ENCODE data around the gene GORASP1.
A peak's percentile ranks its signal among the peaks of the same experiment; 100 is the strongest.

Gene GORASP1

DNA sequence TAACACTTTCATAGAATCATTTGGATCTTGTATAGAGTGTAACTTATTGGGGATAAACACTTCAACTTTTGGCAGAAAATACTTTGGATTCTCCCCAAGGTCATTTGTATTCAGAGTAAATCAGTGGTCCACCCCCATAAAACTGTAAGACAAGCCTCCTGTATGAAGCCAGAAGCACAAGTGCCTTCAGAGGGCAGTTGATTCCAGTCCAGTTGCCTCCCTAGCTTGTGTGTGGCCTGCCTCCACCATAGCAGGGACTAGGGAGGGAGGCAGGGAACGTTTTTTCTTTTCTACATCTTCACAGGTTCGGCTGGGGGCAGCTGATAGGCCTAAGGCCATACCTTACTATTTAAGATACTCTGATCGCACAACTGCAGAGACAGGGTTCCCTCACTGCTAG is 11.6 kb downstream of the GORASP1 start:
- Histone ChIP-seq H3K23ac (ENCODE audit: low read length in 2 of 2) (no peak overlapping the region), H4K91ac (ENCODE audit: low read length) (no peak overlapping the region), H3K9me3 (ENCODE audit: control insufficient read depth, low read length) (no peaks in the 10 kb centered on the region), H3K14ac (ENCODE audit: low read length in 2 of 2) (no peak overlapping the region), H3K9ac (ENCODE audit: low read length) (no peak overlapping the region), H2AFZ (ENCODE audit: low read depth, low read length) (no peak overlapping the region), H3K27ac (ENCODE audit: low read length, poor library complexity, severe bottlenecking) (no peak overlapping the region), H2AK5ac (ENCODE audit: low read length, severe bottlenecking) (no peak overlapping the region), H2BK15ac (ENCODE audit: low read depth, poor library complexity, severe bottlenecking) (no peak overlapping the region), H2BK5ac (ENCODE audit: low read depth, low read length, poor library complexity, severe bottlenecking) (no peak overlapping the region), H3K4me1 (ENCODE audit: control insufficient read depth, insufficient read depth, low read depth, low read length) (no peaks in the 10 kb centered on the region), H2BK12ac (ENCODE audit: low read length in 2 of 2) (no peak overlapping the region), H3K18ac (ENCODE audit: low read depth in 1 of 2, low read length in 2 of 2) (no peak overlapping the region), H3K4ac (ENCODE audit: low read depth in 1 of 2, low read length in 2 of 2) (no peak overlapping the region), H4K8ac (ENCODE audit: low read length) (no peak overlapping the region), H3K79me1 (replicated peaks; ENCODE audit: low read length, poor library complexity, severe bottlenecking) (peaks cover 30% of the 10 kb centered on the region), H2BK120ac (ENCODE audit: low read depth, low read length) (no peak overlapping the region), H3K4me2 (ENCODE audit: low read length, poor library complexity, severe bottlenecking) (no peak overlapping the region), H3K4me3 (ENCODE audit: insufficient read depth in 1 of 2, low read depth in 1 of 2, low read length in 2 of 2) (no peak overlapping the region), H3K27me3 (ENCODE audit: control insufficient read depth in 1 of 2, insufficient read depth in 1 of 2, low read length in 2 of 2) (no peaks in the 10 kb centered on the region), H3K36me3 (ENCODE audit: control insufficient read depth in 1 of 2, insufficient read depth in 2 of 2, low read depth in 1 of 2, low read length in 2 of 2) (peaks cover 53 to 100% of the 10 kb centered on the region in 2 experiments)
- no peak for DNase-seq
- 89% methylated on average over 3 of the region's 3 CpGs for WGBS

GRCh38 chr3:39094851-39095677 is 12.4 kb downstream of the GORASP1 start:
- H4K8ac ChIP-seq (ENCODE audit: low read length): no peak overlapping the region
- peaks cover 46 to 100% of the 10 kb centered on the region in 2 experiments for H3K36me3 ChIP-seq (ENCODE audit: control insufficient read depth in 1 of 2, insufficient read depth in 2 of 2, low read depth in 1 of 2, low read length in 2 of 2)
- H3K4me2 ChIP-seq (ENCODE audit: low read length, poor library complexity, severe bottlenecking): no peak overlapping the region
- no peak overlapping the region for H2AK5ac ChIP-seq (ENCODE audit: low read length, severe bottlenecking)
- no peak overlapping the region for H4K91ac ChIP-seq (ENCODE audit: low read length)
- H3K9me3 ChIP-seq (ENCODE audit: control insufficient read depth, low read length): no peaks in the 10 kb centered on the region
- H3K4me3 ChIP-seq (ENCODE audit: insufficient read depth in 1 of 2, low read depth in 1 of 2, low read length in 2 of 2): no peak overlapping the region
- no peak overlapping the region for H2BK15ac ChIP-seq (ENCODE audit: low read depth, poor library complexity, severe bottlenecking)
- WGBS: 96% methylated on average over 4 of the region's 7 CpGs
- no peak overlapping the region for H3K27ac ChIP-seq (ENCODE audit: low read length, poor library complexity, severe bottlenecking)
- no peak overlapping the region for H2BK12ac ChIP-seq (ENCODE audit: low read length in 2 of 2)
- no peak overlapping the region for H3K18ac ChIP-seq (ENCODE audit: low read depth in 1 of 2, low read length in 2 of 2)
- no peak overlapping the region for H3K14ac ChIP-seq (ENCODE audit: low read length in 2 of 2)
- H2BK120ac ChIP-seq (ENCODE audit: low read depth, low read length): no peak overlapping the region
- no peak overlapping the region for H3K23ac ChIP-seq (ENCODE audit: low read length in 2 of 2)
- H3K27me3 ChIP-seq (ENCODE audit: control insufficient read depth in 1 of 2, insufficient read depth in 1 of 2, low read length in 2 of 2): no peaks in the 10 kb centered on the region
- H2AFZ ChIP-seq (ENCODE audit: low read depth, low read length): no peak overlapping the region
- DNase-seq: no peak
- H3K4me1 ChIP-seq (ENCODE audit: control insufficient read depth, insufficient read depth, low read depth, low read length): no peaks in the 10 kb centered on the region
- H3K79me1 ChIP-seq (replicated peaks; ENCODE audit: low read length, poor library complexity, severe bottlenecking): peaks cover 23% of the 10 kb centered on the region
- no peak overlapping the region for H3K9ac ChIP-seq (ENCODE audit: low read length)
- H3K4ac ChIP-seq (ENCODE audit: low read depth in 1 of 2, low read length in 2 of 2): no peak overlapping the region
- no peak overlapping the region for H2BK5ac ChIP-seq (ENCODE audit: low read depth, low read length, poor library complexity, severe bottlenecking)

DNA sequence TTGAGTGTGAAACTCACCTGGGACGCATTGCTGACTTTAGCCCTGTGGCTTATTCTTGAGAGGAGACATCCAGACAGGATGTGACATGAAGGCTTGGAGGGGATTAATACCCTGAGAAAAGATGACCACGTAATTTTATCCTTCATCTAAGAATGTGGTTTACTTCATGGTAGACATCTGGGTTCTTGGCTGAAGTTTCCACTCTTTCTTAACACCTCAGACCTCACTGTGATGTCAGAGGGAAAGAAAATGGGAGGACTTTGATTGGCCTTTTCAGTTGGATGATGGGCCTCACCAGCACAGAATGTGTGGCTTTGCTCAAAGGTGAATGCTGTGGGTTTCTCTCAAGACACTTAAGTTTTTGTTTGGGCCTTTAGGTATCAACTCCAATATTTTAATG is 16.5 kb downstream of the GORASP1 start:
- Histone ChIP-seq H2BK5ac (ENCODE audit: low read depth, low read length, poor library complexity, severe bottlenecking) (no peak overlapping the region), H2AK5ac (ENCODE audit: low read length, severe bottlenecking) (no peak overlapping the region), H4K8ac (ENCODE audit: low read length) (no peak overlapping the region), H3K23ac (ENCODE audit: low read length in 2 of 2) (no peak overlapping the region), H3K79me1 (replicated peaks; ENCODE audit: low read length, poor library complexity, severe bottlenecking) (peaks cover 3% of the 10 kb centered on the region), H3K18ac (ENCODE audit: low read depth in 1 of 2, low read length in 2 of 2) (no peak overlapping the region), H3K4me2 (ENCODE audit: low read length, poor library complexity, severe bottlenecking) (no peak overlapping the region), H2BK120ac (ENCODE audit: low read depth, low read length) (no peak overlapping the region), H3K9me3 (ENCODE audit: control insufficient read depth, low read length) (no peaks in the 10 kb centered on the region), H2BK15ac (ENCODE audit: low read depth, poor library complexity, severe bottlenecking) (no peak overlapping the region), H3K4me1 (ENCODE audit: control insufficient read depth, insufficient read depth, low read depth, low read length) (peaks cover 3% of the 10 kb centered on the region), H3K4me3 (ENCODE audit: insufficient read depth in 1 of 2, low read depth in 1 of 2, low read length in 2 of 2) (no peak overlapping the region), H2AFZ (ENCODE audit: low read depth, low read length) (no peak overlapping the region), H3K14ac (ENCODE audit: low read length in 2 of 2) (no peak overlapping the region), H2BK12ac (ENCODE audit: low read length in 2 of 2) (no peak overlapping the region), H3K27ac (ENCODE audit: low read length, poor library complexity, severe bottlenecking) (no peak overlapping the region), H3K27me3 (ENCODE audit: control insufficient read depth in 1 of 2, insufficient read depth in 1 of 2, low read length in 2 of 2) (no peaks in the 10 kb centered on the region), H4K91ac (ENCODE audit: low read length) (no peak overlapping the region), H3K36me3 (ENCODE audit: control insufficient read depth in 1 of 2, insufficient read depth in 2 of 2, low read depth in 1 of 2, low read length in 2 of 2) (peaks cover 35 to 98% of the 10 kb centered on the region in 2 experiments), H3K4ac (ENCODE audit: low read depth in 1 of 2, low read length in 2 of 2) (no peak overlapping the region), H3K9ac (ENCODE audit: low read length) (no peak overlapping the region)
- peak; percentile 40 for DNase-seq
- 100% methylated on average over 1 of the region's 2 CpGs for WGBS

- Histone ChIP-seq H3K9me3 (ENCODE audit: control insufficient read depth, low read length) (no peaks in the 10 kb centered on the region), H3K14ac (ENCODE audit: low read length in 2 of 2) (no peak overlapping the region), H3K27ac (ENCODE audit: low read length, poor library complexity, severe bottlenecking) (no peak overlapping the region), H3K9ac (ENCODE audit: low read length) (no peak overlapping the region), H3K4me1 (ENCODE audit: control insufficient read depth, insufficient read depth, low read depth, low read length) (peaks cover 3% of the 10 kb centered on the region), H2BK5ac (ENCODE audit: low read depth, low read length, poor library complexity, severe bottlenecking) (no peak overlapping the region), H4K91ac (ENCODE audit: low read length) (no peak overlapping the region), H2BK15ac (ENCODE audit: low read depth, poor library complexity, severe bottlenecking) (no peak overlapping the region), H3K4me2 (ENCODE audit: low read length, poor library complexity, severe bottlenecking) (no peak overlapping the region), H2BK12ac (ENCODE audit: low read length in 2 of 2) (no peak overlapping the region), H3K18ac (ENCODE audit: low read depth in 1 of 2, low read length in 2 of 2) (no peak overlapping the region), H3K36me3 (ENCODE audit: control insufficient read depth in 1 of 2, insufficient read depth in 2 of 2, low read depth in 1 of 2, low read length in 2 of 2) (peaks cover 26 to 92% of the 10 kb centered on the region in 2 experiments), H3K27me3 (ENCODE audit: control insufficient read depth in 1 of 2, insufficient read depth in 1 of 2, low read length in 2 of 2) (no peaks in the 10 kb centered on the region), H2AFZ (ENCODE audit: low read depth, low read length) (no peak overlapping the region), H3K23ac (ENCODE audit: low read length in 2 of 2) (no peak overlapping the region), H3K4me3 (ENCODE audit: insufficient read depth in 1 of 2, low read depth in 1 of 2, low read length in 2 of 2) (no peak overlapping the region), H3K79me1 (replicated peaks; ENCODE audit: low read length, poor library complexity, severe bottlenecking) (peaks cover 1% of the 10 kb centered on the region), H2BK120ac (ENCODE audit: low read depth, low read length) (no peak overlapping the region), H3K4ac (ENCODE audit: low read depth in 1 of 2, low read length in 2 of 2) (no peak overlapping the region), H2AK5ac (ENCODE audit: low read length, severe bottlenecking) (no peak overlapping the region), H4K8ac (ENCODE audit: low read length) (no peak overlapping the region)
- DNase-seq: peak; percentile 48
- 40% methylated on average over 3 of the region's 3 CpGs for WGBS
Observed at GRCh38 chr3:39088889-39089288, 18.5 kb downstream of the GORASP1 start.
